GM19043 (cell line): ENCODE data around the gene FCGR2B.
"Not testable (repeated sequence)": the region's sequence is repeated elsewhere in the genome, so short reads cannot be mapped to it uniquely, and the experiment has no call there.

Source experiments
- ATAC-seq: cut with Tn5 transposase; IDR thresholded peaks from one replicate; pipeline ENCODE4 v1.9.1; 2021; ENCODE audit warnings: low read depth; ENCODE audit not compliant: unreplicated experiment

FCGR2B gene

GRCh38 chr1:161644855-161645254, 18.1 kb upstream of the FCGR2B start:
- not testable (repeated sequence) for ATAC-seq

- ATAC-seq: not testable (repeated sequence)
Observed at GRCh38 chr1:161647507-161648360, 15.2 kb upstream of the FCGR2B start.

GRCh38 chr1:161653541-161653940, 9.4 kb upstream of the FCGR2B start:
- ATAC-seq: not testable (repeated sequence)

- not testable (repeated sequence) for ATAC-seq
Observed at GRCh38 chr1:161653971-161654370, 9.0 kb upstream of the FCGR2B start.

- ATAC-seq: not testable (repeated sequence)
Observed at GRCh38 chr1:161658524-161658923, 4.4 kb upstream of the FCGR2B start.

GRCh38 chr1:161661660-161662311, 1.2 kb upstream of the FCGR2B start:
- ATAC-seq: not testable (repeated sequence)

GRCh38 chr1:161663569-161663968, 626 bp downstream of the FCGR2B start:
- not testable (repeated sequence) for ATAC-seq

- not testable (repeated sequence) for ATAC-seq
Observed at GRCh38 chr1:161664689-161665088, 1.7 kb downstream of the FCGR2B start.

- ATAC-seq: not testable (repeated sequence)
Observed at GRCh38 chr1:161671045-161672020, 8.4 kb downstream of the FCGR2B start.

GRCh38 chr1:161673437-161673836, 10.5 kb downstream of the FCGR2B start:
- not testable (repeated sequence) for ATAC-seq

GRCh38 chr1:161674447-161674846, 11.5 kb downstream of the FCGR2B start:
- ATAC-seq: not testable (repeated sequence)

GRCh38 chr1:161674908-161675307, 12.0 kb downstream of the FCGR2B start:
- not testable (repeated sequence) for ATAC-seq

GRCh38 chr1:161676441-161676840, 13.5 kb downstream of the FCGR2B start:
- ATAC-seq: no peak

GRCh38 chr1:161676958-161677689, 14.2 kb downstream of the FCGR2B start:
- ATAC-seq: no peak

- no peak for ATAC-seq
Observed at GRCh38 chr1:161678500-161678899, 15.6 kb downstream of the FCGR2B start.

GRCh38 chr1:161681879-161682278, 18.9 kb downstream of the FCGR2B start:
- no peak for ATAC-seq

GRCh38 chr1:161688946-161689345, 26.0 kb downstream of the FCGR2B start:
- no peak for ATAC-seq

- no peak for ATAC-seq
Observed at GRCh38 chr1:161691846-161692245, 28.9 kb downstream of the FCGR2B start.

- not testable (repeated sequence) for ATAC-seq
Observed at GRCh38 chr1:161693020-161693712, 30.2 kb downstream of the FCGR2B start.
